ENCODE measurements around the gene PLCZ1.

GRCh38 chr12:18721452-18721851 lies 16.4 kb downstream of the PLCZ1 start:
- TF ChIP-seq CTCF (IDR thresholded peaks at IDR 0.05; ENCODE audit: borderline replicate concordance, extremely low read depth, low read length, poor library complexity, severe bottlenecking) = no peak
- TF ChIP-seq EZH2 (IDR thresholded peaks at IDR 0.05; ENCODE audit: borderline replicate concordance, low read depth, low read length, severe bottlenecking) = no peak

All from DND-41 (cell line).